Panc1 (cell line): Measurements from ENCODE around the gene RNF215. TPM values are rescaled to one million over a fixed set of nuclear protein-coding genes. Genes with fewer than 3 reads are reported as not detected.

Experiments used
- ATAC-seq: fragments of 200-7000 bp; cut with Tn5 transposase; 2 replicates; pipeline ENCODE4 v1.9.1; 2020; ENCODE audit warnings: mild to moderate bottlenecking, moderate library complexity
- BruUV-seq: library from RNA; stranded (reverse); fragments of 400-500 nt; replicated peaks from 2 replicates; lab custom pipeline; 2021; lab: Mats Ljungman, UMichigan
- CTCF ChIA-PET: fragments of 300-600 bp; sonication (Branson Sonifier 250); formaldehyde crosslinking; loops from one replicate; lab custom pipeline; 2022; ENCODE audit warnings: antibody characterized with exemption; lab: Charles Lee
- POLR2A ChIA-PET: fragments of 300-600 bp; sonication (Branson Sonifier 250); formaldehyde crosslinking; loops from one replicate; lab custom pipeline; 2022; ENCODE audit warnings: antibody characterized with exemption; lab: Charles Lee
- DNase-seq: peaks from one replicate; pipeline ENCODE4 v3.0.0-alpha.2; 2010; ENCODE audit warnings: low read depth, low spot score
- H3K27ac ChIP-seq: 2 replicates; pipeline ENCODE4 v1.5.1; 2011; ENCODE audit warnings: mild to moderate bottlenecking, low read length, inconsistent platforms
- H3K27me3 ChIP-seq: fragments of 200-500 bp; sonication (Bioruptor generic); 2 replicates; pipeline ENCODE4 v1.6.0; 2014; ENCODE audit warnings: low read length, inconsistent platforms; ENCODE audit not compliant: control insufficient read depth, insufficient read depth
- H3K36me3 ChIP-seq: fragments of 200-500 bp; sonication (Bioruptor generic); 2 replicates; pipeline ENCODE4 v1.5.1; 2014; ENCODE audit warnings: inconsistent platforms, mild to moderate bottlenecking, low read length, moderate library complexity; ENCODE audit not compliant: control insufficient read depth, insufficient read depth
- H3K4me1 ChIP-seq: 2 replicates; pipeline ENCODE4 v1.5.1; 2011; ENCODE audit warnings: inconsistent platforms, mild to moderate bottlenecking, low read length, moderate library complexity; ENCODE audit not compliant: control insufficient read depth, insufficient read depth
- H3K4me3 ChIP-seq, 2 experiments: 2 replicates each; pipeline ENCODE4 v1.5.1; 2011 to 2012; ENCODE audit warnings: low read depth in 2 of 2, low read length in 2 of 2, mild to moderate bottlenecking in 2 of 2, inconsistent platforms in 1 of 2, moderate library complexity in 1 of 2
- H3K9me3 ChIP-seq: fragments of 200-500 bp; sonication (Bioruptor generic); 2 replicates; pipeline ENCODE4 v1.5.1; 2014; ENCODE audit warnings: low read depth, mild to moderate bottlenecking, inconsistent platforms, low read length, moderate library complexity; ENCODE audit not compliant: control insufficient read depth, insufficient read depth
- POLR2AphosphoS5 ChIP-seq: IDR thresholded peaks from 2 replicates; pipeline ENCODE4 v1.6.1; 2012; ENCODE audit warnings: mild to moderate bottlenecking, low read depth, low read length, moderate library complexity
- SIN3A ChIP-seq: IDR thresholded peaks from 2 replicates; pipeline ENCODE4 v1.6.1; 2012; ENCODE audit warnings: low read depth, mild to moderate bottlenecking, low read length, moderate library complexity, borderline replicate concordance; ENCODE audit not compliant: insufficient read depth
- TCF7L2 ChIP-seq: IDR thresholded peaks from 2 replicates; pipeline ENCODE4 v1.6.1; 2011; ENCODE audit warnings: mild to moderate bottlenecking, low read depth, low read length, inconsistent platforms
- in situ Hi-C: cut with HindIII; loops from 2 replicates; pipeline ENCODE4 v1.10.0; 2016; ENCODE audit warnings: low sequenced_read_pairs, low pct_unique_long_range_greater_than_20kb
- intact Hi-C: fragments of 100-400 bp; cut with micrococcal nuclease; formaldehyde crosslinking; loops from one replicate; pipeline ENCODE4 v1.10.0; 2022; ENCODE audit not compliant: unreplicated experiment
- total RNA-seq: library from RNA; stranded (reverse); gene quantifications from one replicate; pipeline ENCODE4 v1.2.1, GENCODE V29; 2021; ENCODE audit not compliant: unreplicated experiment
- TF ChIP-seq, protein P1 (sequence below), 2 experiments: IDR thresholded peaks; 2 replicates each; pipeline ENCODE4 v1.6.1; 2011 to 2012; ENCODE audit warnings: low read depth in 2 of 2, control low read depth in 1 of 2, low read length in 1 of 2, mild to moderate bottlenecking in 1 of 2, moderate library complexity in 1 of 2; ENCODE audit not compliant: insufficient read depth in 1 of 2
- TF ChIP-seq, protein P2 (sequence below): fragments of 450-650 bp; IDR thresholded peaks from 2 replicates; pipeline ENCODE4 v1.5.1; 2017; ENCODE audit warnings: mild to moderate bottlenecking

Gene RNF215
- total RNA-seq, 1 experiment from 2014 or later: 35.8 TPM

DNA sequence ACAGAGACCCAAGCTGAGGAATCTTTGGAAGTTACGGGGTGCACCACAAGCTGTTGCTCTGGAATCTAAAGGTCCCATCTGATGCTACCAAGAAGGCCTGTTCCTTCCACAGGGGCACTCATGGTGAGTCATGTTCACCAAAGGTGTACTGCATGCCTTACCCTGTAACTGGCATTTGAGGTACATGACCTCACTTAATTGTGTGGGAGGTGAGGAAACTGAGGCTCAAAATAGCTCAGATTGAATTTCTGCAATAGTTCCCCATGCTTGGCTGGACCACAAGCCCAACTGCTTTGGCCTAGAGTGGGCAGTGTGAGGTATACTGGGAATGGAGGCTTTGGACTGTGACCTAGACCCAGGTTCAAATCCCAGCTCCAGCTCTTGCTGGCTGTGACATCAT lies 46.6 kb upstream of the RNF215 start:
- ChIA-PET POLR2A (no interaction called here), CTCF (no interaction called here)
- ATAC-seq: no peak
- no peak overlapping the region for H3K27ac ChIP-seq
- H3K27me3 ChIP-seq: no peaks in the 10 kb centered on the region
- H3K4me3 ChIP-seq: no peak overlapping the region
- DNase-seq: no peak
- in situ Hi-C loops (no loop called here), intact Hi-C loops (no loop called here)
- no peaks in the 10 kb centered on the region for H3K9me3 ChIP-seq
- H3K4me1 ChIP-seq: no peaks in the 10 kb centered on the region
- BruUV-seq: no TSS peak
- H3K36me3 ChIP-seq: peaks cover 2% of the 10 kb centered on the region; the same call in 1 of the 2 replicates
- TF ChIP-seq, protein P1, sequence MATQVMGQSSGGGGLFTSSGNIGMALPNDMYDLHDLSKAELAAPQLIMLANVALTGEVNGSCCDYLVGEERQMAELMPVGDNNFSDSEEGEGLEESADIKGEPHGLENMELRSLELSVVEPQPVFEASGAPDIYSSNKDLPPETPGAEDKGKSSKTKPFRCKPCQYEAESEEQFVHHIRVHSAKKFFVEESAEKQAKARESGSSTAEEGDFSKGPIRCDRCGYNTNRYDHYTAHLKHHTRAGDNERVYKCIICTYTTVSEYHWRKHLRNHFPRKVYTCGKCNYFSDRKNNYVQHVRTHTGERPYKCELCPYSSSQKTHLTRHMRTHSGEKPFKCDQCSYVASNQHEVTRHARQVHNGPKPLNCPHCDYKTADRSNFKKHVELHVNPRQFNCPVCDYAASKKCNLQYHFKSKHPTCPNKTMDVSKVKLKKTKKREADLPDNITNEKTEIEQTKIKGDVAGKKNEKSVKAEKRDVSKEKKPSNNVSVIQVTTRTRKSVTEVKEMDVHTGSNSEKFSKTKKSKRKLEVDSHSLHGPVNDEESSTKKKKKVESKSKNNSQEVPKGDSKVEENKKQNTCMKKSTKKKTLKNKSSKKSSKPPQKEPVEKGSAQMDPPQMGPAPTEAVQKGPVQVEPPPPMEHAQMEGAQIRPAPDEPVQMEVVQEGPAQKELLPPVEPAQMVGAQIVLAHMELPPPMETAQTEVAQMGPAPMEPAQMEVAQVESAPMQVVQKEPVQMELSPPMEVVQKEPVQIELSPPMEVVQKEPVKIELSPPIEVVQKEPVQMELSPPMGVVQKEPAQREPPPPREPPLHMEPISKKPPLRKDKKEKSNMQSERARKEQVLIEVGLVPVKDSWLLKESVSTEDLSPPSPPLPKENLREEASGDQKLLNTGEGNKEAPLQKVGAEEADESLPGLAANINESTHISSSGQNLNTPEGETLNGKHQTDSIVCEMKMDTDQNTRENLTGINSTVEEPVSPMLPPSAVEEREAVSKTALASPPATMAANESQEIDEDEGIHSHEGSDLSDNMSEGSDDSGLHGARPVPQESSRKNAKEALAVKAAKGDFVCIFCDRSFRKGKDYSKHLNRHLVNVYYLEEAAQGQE (IDR thresholded peaks at IDR 0.05; ENCODE audit: insufficient read depth in 1 of 2, low read depth in 2 of 2, low read length in 1 of 2): no peak
- TF ChIP-seq, protein P2, sequence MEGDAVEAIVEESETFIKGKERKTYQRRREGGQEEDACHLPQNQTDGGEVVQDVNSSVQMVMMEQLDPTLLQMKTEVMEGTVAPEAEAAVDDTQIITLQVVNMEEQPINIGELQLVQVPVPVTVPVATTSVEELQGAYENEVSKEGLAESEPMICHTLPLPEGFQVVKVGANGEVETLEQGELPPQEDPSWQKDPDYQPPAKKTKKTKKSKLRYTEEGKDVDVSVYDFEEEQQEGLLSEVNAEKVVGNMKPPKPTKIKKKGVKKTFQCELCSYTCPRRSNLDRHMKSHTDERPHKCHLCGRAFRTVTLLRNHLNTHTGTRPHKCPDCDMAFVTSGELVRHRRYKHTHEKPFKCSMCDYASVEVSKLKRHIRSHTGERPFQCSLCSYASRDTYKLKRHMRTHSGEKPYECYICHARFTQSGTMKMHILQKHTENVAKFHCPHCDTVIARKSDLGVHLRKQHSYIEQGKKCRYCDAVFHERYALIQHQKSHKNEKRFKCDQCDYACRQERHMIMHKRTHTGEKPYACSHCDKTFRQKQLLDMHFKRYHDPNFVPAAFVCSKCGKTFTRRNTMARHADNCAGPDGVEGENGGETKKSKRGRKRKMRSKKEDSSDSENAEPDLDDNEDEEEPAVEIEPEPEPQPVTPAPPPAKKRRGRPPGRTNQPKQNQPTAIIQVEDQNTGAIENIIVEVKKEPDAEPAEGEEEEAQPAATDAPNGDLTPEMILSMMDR: no peak
- no peak for TF ChIP-seq SIN3A
- no peak for TF ChIP-seq TCF7L2
- no peak for TF ChIP-seq POLR2AphosphoS5

DNA sequence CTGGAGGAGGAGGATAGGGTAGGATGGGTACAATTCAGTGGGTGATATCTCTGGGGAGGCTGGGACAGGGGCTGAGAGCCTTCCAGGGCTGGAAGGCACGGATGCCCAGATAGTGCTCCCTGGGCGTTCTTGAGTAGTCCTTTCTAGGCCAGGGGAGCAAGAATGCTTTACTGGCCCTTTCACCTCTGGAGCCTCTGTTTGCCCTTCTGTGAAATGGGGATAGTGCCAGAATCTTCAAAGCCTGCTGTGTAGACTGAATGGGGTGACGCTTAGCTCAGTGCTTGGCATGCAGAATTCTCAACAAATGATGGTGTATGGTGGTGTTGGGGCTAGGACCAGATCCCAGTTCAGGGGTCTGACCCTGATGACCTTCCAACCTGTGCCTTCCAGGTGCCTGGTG lies 46.0 kb upstream of the RNF215 start:
- no peaks in the 10 kb centered on the region for H3K4me1 ChIP-seq
- no peaks in the 10 kb centered on the region for H3K9me3 ChIP-seq
- ChIA-PET CTCF (interaction anchor here (0.5 kb wide), 1 partner anchor 67 kb away, joined by 3 read pairs; no protein-coding TSS in a partner anchor), POLR2A (interaction anchor here (0.6 kb wide), 1 partner anchor 9 kb away, joined by 5 read pairs; no protein-coding TSS in a partner anchor)
- TF ChIP-seq SIN3A (no peak), POLR2AphosphoS5 (no peak), TCF7L2 (no peak)
- TF ChIP-seq, protein P2: no peak
- TF ChIP-seq, protein P1 (IDR thresholded peaks at IDR 0.05; ENCODE audit: insufficient read depth in 1 of 2, low read depth in 2 of 2, low read length in 1 of 2): no peak
- in situ Hi-C loops (no loop called here), intact Hi-C loops (no loop called here)
- H3K4me3 ChIP-seq: no peak overlapping the region
- no peaks in the 10 kb centered on the region for H3K27me3 ChIP-seq
- no TSS peak for BruUV-seq
- peaks cover 2% of the 10 kb centered on the region; the same call in 1 of the 2 replicates for H3K36me3 ChIP-seq
- ATAC-seq (no peak), DNase-seq (no peak)
- H3K27ac ChIP-seq: no peak overlapping the region
